NCI-H82 treated with DMSO at 0.1 percent for 48 hours (cell line): ENCODE results near the gene SYT7.
A peak's percentile ranks its signal among the peaks of the same experiment; 100 is the strongest.

Experiments used
- DNase-seq: peaks from one replicate; lab custom pipeline; 2025; ENCODE audit not compliant: unreplicated experiment; lab: John Stamatoyannopoulos, UW

Gene SYT7

DNA sequence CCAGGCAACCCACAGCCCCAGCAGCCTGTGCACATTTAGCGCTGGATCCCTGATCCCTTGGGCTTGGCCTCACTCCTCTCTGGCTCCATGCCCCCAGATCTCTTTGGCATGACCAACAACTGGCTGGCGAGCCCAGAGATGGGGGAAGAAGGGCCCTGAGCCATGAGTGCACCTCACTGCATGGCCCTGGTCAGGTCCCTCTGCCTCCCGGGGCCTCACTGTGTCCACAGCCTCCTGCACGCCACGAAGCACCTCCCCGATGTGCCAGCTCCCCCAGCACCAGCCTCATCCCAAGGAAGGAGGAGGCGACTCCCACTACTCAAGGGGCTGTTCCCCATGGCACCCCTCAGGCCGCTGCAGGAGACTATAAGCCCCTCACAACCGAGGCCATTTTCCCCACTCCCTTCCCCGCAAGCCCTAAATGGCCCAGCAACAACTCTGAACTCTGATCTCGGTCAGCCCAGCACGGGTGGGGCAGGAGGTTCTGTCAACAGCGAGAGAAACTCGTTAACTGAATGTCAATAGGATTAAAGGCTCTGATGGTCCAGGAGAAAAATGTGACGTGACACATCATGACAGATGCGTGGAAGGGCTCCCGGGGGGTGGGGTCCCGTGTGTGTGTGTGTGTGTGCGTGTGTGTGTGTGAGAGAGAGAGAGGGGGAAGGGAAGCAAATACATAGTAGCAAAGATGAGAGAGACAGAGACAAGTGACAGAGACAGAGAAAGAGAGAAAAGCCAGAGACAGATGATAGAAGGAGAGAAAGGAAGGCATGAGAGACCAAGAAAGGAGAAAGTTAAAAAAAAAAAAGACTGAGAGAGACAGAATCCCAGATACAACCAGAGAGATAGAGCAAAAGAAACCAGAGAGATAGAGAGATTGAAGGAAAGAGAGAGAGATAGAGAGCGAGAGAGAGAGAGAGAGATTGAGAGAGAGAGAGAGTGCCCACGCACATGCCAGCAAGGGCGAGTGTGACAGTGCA, 28.4 kb upstream of the SYT7 start:
- DNase-seq, result peak; percentile 64

DNA sequence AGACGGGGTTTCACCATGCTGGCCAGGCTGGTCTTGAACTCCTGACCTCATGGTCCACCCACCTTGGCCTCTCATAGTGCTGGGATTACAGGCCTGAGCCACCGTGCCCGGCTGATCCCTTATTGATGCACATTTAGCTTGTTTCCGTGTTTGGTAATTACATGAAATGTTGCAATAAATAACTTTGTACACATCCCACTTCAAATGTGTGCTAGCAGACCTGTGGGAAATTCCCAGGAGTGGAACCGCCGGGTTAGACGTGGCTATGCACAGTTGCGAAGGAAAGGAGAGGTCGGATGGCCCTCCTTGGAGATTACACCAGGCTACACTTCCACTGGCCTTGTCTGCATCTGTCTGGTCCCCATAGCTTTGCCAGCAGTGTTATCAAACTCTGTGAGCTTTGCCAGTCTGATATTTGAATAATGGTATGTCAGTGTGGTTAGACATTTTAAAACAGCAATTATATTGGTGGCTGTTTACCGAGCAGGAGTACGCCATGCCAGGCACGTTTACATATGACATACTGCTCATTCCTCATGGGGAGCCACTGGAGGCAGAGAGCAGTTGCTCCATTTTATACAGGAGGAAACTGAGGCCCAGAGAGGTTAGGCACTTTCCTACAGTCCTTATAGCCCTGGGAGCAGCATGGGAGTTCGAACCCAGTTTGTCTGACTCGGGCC, 27.2 kb upstream of the SYT7 start:
- DNase-seq, result no peak

DNA sequence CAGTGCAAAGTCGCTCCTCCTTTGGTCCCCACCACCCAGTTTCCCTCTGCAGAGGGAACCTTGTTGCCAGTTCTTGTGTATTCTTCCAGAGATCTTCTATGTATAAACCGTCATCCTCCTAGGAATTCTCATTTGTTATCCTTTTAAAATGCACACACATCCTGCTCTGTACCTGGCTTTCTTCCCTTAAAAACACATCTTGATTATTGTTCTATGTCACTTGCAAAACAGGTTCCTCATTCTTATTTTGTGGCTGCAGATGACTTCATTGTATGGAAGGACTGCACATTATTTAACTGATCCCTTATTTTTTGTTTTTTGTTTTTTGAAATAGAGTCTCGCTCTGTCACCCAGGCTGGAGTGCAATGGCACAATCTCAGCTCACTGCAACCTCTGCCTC, 26.6 kb upstream of the SYT7 start:
- DNase-seq, result no peak

DNA sequence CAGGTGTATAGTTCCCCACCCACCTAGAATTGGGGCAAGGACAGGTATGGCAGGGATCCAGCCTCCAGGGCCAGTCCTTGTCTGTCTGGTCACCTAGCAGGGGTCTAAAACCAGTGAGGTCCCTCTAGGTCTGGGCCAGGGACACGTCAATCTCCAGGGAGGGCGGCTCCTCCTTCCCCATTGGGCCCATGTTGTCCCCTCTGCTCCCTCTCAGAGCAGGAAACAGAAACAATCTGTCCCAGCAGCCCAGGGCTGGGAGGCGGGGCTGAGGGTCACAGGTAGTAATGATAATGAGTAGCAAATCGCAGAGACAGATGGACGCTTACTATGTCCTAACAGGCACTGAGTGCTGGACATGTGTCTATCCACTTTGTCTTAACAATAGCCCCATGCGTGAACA, 22.8 kb upstream of the SYT7 start:
- no peak for DNase-seq

DNA sequence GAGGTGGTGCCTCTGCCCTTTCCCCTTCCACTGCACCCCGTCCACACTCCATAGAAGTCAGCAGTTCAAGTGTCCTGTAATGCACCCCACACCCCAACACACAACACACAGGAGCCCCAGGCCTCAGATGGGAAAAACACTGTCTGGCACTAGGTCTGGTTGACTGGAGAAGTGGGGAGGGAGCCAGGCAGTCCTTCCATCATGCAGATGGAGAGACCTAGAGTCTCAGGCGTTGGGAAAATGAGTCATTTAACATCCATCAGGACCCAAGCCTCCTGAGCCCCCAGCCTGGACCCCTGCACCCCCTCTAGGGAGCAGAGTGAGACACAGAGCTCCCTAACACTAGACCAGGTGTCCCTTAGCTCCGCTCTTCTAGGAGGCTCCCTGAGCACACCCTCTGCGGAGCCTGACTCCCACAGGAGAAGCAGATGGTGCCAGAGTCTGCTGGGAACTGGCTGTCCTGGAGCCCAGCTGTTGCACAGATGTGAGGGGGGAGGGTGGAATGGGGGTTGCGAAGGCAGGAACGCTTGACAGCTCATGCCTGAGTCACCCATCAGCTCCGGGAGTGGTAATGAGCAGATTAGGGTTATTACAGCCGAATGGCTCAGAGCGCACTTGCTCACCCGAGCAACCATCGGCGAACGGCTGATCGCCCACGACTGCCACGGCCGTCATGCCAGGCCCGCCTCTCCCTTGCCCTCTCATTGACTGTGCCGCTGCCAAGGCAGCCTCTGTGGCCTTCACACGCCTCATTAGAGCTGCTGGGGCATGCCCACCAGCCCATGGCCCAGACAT, 22.1 kb upstream of the SYT7 start:
- peak; percentile 82 for DNase-seq

DNA sequence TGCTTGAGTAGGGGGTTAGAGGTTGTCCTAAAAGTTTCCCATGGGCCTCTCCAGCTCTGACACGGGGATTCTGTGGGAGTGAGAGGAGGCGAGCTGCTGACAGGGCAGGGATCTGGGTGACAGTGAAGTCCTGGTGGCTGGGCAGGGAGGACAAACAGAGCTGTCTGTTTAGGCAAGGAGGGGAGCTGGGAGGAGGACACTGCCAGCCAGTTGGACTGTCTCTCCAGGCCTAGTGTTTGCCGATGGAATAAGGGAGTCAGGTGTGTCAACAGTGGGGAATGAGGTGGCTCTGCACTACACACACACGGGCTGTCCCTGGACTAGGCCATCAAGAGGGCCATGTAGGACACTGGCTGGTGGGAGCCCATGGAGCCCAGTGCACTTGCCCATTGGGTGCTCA, 20.6 kb upstream of the SYT7 start:
- DNase-seq, result no peak

DNA sequence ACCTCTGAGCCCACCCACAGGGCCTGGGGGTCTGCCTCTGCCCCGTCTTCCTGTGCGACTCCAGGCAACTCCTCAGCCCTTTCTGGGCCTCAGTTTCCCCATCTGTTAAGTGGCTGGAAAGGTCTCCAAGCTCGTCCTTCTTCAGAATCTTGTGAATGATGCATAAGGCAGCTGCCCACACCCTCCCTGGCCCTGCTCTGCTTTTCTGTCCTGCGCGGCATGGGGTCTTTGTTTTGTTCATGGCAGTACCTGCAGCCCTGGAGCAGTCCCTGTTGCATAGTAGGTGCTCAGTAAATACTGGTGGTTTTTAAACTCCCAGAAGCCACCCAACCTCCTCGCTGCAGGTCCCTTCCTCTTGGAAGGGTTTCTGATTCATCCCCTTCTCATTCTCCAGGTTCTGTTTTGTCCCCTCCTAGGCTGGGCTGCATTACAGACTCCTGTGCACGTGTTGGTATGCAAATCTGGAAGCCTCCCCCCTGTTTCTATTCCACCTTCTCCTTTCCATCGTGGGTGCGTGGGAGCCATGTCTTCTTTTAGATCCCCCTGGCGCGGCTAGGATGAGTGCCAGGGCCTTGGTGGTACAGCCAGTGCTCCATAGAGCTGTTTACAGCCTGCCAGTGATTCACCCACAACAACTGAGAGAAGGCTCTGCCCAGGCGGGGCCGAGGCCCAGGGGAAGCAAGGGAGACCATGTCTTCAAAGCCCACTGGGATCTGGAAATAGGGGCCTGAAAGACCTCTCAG, 19.3 kb upstream of the SYT7 start:
- DNase-seq, result no peak

DNA sequence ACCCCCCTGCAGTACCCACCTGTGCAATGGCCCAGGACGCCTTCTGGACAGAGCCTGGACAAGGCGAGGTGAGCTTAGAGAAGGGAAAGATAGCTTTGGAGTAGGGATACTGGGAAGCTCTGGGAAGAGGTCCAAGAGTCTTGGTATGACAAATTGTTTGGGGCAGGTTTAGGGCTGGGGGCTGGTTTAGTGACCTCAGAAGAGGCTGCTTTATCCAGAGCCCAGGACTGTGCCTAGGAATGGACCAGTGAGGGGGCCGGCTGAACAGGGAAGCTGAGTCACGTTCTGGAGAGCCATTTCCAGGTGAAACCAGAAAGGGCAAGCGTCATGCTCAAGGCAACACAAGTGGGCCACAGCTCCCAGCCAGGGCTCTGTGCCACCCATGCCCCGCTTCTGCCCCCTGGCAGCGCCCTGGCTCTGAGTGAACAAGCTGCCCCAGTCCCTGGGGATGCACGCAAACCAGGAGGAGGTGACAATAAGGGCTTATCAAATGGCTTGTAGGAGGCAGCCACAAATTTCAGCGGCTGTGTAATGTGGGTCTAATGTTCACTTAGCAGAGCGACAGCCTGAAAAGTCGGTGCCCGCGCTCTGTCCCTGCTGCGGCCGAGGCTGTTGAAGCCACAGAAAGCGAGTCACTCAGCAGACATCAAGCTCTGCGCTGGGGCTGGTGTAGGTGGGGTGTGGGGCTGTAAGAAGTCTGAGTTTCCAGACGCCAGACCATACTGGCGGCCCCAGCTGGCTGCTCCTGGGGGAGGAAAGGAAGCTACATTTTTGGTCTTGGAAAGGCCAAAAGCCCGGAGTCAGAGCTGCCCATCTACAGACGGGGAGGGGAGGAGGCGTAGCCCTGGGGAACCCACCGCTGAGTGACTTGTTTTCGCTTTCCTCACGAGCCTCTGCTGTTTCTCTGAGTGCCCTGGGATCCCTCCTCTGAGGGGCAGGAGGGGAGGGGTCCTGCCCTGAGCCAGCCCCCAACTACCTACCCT, 18.3 kb upstream of the SYT7 start:
- DNase-seq, result no peak

DNA sequence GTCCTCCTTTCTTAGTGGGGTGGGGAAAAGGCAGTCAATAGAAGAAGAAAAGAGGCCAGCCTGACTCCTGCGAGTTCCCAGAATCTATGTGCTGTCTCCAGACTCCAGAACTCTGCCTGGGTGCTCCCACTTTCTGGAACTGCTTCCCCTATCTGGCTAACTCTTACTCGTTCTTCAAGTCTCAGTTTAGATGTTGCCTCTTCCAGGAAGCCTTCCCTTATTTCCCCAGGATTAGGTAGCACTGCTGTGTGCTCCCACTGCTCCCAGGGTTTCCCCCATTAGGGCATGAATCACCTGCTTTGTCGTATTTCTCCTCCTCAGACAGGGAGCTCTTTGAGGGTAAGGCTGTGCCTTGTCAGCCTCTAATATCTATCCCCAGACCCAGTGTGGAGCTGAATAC, 17.5 kb upstream of the SYT7 start:
- no peak for DNase-seq

DNA sequence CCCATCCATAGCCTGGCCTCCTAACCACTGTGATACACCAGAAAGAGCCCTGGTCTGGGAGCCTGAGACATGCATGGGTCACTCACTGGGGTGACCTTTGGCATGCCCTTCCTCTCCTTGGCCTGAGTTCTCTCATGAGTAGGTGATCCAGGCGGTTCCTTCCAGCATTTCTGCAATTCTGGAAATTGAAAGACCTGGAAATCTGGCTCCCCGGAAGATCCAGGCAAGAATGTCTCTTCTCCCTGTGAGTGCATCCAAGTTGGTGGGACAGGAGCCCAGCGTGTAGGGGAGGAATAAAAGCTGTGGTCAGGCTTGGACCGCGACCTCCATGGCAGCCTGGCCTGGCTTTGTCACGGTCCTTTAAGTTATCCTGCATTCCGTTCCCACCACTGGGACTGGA, 16.1 kb upstream of the SYT7 start:
- no peak for DNase-seq

DNA sequence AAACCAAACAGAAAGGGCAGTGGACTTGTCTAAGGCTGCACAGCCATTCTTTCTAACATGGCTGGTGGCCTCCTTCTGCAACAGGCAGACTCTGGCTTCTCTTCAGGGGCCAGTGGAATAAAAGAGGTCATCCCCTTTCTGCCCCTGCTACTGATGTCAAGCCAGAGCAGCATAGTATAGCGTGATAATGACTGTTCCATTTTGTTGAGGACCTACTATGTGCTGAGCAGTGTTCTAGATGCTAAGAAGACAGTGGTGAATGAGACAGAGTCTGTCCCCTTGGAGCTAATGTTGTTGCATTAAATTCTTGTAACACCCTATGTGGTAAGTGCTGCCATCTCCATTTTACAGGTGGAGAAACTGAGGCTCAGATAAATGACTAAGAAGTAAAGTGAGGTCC, 15.7 kb upstream of the SYT7 start:
- DNase-seq, result no peak

DNA sequence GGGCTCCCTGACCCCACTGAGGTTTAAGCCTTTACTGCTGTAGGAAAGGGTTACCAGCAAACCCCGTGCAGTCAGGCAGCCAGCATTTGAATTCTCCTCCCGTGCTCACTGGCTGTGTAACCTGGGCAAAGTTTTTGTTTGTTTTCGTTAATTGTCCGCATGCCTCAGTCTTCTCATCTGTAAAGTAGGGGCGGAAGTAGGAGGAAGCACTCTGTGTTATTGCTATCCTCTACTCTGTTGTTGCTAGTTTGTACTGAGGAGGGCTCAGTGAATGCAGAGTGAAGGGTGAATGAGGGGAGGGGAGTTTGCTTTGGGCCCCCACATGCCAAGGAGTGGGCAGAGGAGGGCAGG, 14.0 kb upstream of the SYT7 start:
- no peak for DNase-seq

DNA sequence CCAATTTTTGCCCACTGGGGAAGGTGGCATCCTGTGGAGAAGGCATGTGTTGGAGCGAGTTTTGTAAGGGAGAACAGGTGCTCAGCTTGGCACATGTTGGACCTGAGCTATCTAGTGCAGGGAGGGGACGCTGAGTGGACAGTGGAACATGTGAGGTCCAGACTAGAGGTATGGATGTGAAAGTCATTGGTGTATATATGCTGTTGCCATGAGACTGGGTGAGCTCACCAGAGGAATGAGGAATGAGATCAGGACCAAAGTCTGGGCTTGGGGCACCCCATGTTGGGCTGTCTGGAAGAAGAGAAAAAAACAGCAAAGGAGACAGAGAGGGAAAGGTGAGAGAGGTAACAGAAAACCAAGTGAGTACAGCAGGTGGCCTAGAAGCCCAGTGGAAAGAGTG, 12.3 kb upstream of the SYT7 start:
- DNase-seq, result no peak

DNA sequence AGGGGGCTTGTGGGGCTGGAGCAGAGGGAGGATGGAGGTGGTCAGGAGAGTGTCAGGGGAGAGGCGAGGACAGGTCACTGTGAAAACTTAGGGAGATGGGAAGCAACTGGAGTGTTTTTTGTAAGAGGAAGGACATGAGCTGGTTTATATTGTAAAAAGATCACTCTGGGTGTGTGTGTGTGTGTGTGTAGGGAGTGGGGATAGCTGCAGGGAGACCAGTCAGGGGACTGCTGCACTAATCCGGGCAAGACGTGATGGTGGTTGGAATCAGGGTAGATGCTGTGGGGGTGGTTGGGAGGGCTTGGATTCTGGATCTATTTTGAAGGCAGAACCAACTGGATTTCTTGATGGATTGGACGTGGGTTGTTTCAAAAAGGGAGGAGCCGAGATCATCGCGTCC, 11.3 kb upstream of the SYT7 start:
- DNase-seq, result no peak

DNA sequence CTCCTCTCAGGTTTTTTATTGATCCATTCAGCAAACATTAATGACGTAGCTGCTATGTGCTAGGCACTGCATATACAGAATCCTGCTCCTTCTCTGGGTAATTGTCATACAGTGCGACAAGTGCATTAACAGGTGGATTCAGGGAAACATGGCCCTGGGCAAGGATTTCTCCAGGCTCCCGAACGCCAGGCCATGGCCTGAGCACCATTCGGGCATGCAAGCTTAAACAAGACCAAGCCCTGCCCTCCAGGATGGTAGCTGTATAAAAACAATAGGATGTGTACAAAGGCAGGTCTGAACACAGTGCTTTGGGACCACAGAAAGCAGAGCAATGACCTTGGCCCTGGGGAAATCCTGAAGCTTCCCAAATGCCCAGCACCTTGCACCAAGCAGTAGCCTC, 9.1 kb upstream of the SYT7 start:
- DNase-seq, result no peak

DNA sequence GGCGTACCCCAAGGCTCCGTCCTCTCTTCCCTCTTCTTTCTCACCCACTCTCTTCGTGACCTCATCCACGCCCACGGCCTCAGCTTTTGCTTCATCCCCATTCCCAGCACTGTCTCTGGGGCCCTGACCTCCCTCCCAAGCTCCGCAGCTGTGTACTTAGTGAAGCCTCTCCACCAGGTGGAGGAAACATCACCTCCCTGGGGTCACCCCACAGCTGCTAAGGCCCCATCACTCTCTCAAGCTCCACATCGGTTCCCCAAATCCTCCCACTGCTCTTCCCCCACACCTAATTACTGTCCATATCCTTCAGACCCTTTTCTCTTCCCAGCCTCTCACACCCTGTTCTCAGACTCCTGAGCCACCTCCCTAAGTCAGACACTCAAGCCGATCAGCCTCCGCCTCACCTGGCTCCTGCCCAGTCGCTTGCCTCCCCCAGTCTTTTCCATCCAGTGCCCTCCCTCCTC, 7.9 kb upstream of the SYT7 start:
- no peak for DNase-seq

DNA sequence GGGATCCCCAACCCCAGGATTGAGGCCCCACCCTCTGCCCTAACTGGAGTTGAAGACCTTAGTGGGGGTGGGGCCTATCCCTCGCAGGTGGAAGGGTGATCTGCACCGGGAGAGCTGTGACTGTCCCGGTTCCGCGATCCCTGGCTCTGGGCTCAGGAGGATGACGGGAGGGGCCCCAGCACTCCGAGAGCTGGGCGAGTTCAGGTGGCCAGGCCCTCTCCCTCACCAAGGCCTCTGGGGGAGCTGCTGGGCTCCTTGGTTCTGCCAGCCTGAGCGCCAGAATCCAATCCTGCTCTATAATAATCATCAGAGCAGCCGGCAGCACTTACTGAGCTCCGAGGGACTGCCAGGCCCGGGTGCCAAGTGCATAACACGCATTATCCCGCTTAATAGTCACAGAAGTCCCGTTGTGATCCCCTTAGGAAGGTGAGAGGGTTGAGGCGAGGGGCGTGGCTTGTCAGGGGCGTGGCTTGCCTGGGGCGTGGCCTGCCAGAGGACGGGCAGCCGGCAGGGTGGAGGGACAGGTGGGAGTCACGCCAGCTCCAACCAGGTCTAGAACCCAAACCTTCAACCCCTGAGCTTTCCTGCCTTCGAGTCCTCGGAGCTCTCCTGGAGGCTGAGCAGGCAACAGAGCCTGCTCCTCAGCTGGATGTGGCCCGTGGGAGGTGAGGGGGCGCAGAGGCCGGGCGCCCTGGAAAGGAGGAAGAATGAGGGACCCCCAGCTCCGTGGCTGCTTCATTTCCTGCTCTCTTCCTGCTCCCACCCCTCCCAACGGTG, 7.3 kb upstream of the SYT7 start:
- peak; percentile 60 for DNase-seq

DNA sequence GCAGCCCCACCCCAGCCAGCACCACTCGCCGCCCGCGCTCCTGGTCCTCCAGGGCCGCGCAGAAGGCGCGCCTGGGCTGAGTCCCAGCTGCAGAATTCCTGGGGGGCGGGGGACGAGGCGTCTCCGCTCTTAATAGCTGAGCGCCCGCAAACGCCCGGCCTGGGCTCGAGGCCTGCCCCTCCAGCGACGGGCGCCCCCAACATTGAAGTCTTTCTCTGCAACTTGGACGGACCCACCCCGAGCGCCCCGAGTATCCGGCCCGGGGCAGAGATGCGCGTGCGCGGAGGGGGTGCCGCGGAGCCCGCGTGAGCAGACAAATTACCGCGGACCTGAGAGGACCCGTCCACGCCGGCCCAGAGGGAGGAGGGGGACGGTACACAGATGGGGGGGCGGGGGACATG, 6.7 kb upstream of the SYT7 start:
- DNase-seq, result no peak
